ENCODE measurements around the gene MCC.

- TF ChIP-seq CTCF (conservative IDR thresholded peaks at IDR 0.05; ENCODE audit: low read depth, low read length) (no peak), RFX5 (IDR thresholded peaks at IDR 0.05; ENCODE audit: low read depth, low read length) (no peak), POLR2A (IDR thresholded peaks at IDR 0.05; ENCODE audit: low read depth, low read length) (no peak), RAD21 (IDR thresholded peaks at IDR 0.05; ENCODE audit: low read length) (no peak), MAFK (IDR thresholded peaks at IDR 0.05; ENCODE audit: low read depth, low read length) (no peak), SMC3 (IDR thresholded peaks at IDR 0.05; ENCODE audit: low read depth, low read length) (no peak)
Measured at GRCh38 chr5:113118765-113119164, 369.5 kb downstream of the MCC start.
